Urothelium cell line (cell line): ENCODE data around the gene EXOSC2.

Experiments used
- DNase-seq: peaks from one replicate; pipeline ENCODE4 v3.0.0; 2011; ENCODE audit warnings: low spot score, mixed read lengths
- FAIRE-seq: peaks from 2 replicates; lab custom pipeline; 2011; peaks lifted over from hg19 to GRCh38; lab: Jason Lieb, UNC

The EXOSC2 gene, protein sequence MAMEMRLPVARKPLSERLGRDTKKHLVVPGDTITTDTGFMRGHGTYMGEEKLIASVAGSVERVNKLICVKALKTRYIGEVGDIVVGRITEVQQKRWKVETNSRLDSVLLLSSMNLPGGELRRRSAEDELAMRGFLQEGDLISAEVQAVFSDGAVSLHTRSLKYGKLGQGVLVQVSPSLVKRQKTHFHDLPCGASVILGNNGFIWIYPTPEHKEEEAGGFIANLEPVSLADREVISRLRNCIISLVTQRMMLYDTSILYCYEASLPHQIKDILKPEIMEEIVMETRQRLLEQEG

DNA sequence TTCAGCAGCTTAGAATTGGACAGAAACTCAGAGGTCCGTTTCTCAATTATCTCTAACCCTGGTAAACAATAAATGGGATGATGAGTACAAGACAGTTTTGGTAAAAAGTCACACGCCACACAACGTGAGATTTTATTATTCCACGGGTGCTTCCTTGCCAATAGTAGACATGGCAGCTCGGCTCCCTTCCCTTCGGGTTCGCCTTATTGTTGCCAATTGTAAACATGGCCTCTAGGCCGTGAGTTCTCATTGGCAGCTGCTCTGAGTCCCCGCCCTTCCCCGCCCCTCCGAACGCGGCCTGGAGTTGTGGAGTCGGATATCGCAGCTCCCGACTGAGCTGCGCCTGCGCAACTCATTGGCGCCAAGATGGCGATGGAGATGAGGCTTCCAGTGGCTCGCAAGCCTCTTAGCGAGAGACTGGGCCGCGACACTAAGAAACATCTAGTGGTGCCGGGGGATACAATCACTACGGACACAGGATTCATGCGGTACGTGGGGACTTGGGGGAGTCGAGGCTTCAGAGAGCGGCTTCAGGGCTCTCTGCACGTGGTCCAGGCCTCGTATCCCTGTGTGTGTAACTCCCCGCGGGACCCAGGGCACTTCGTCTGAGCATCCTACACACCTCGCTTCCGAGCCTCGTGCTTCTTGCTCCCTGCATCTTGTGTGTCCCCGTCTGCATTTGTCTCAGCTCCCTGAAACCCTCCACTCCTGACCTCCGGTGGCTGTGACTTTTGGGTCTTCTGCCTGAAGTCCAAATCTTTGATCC is at the start of gene EXOSC2:
TSS of gene EXOSC2 (plus strand) at position 355 of the 766 bp plus-strand sequence. CDS start at position 367, 12 bp downstream.
- DNase-seq (peak; percentile 97), FAIRE-seq (no peak)

- DNase-seq (no peak), FAIRE-seq (no peak)
These were observed 42.4 kb upstream of the EXOSC2 start for GRCh38 chr9:130651221-130651620.

DNA sequence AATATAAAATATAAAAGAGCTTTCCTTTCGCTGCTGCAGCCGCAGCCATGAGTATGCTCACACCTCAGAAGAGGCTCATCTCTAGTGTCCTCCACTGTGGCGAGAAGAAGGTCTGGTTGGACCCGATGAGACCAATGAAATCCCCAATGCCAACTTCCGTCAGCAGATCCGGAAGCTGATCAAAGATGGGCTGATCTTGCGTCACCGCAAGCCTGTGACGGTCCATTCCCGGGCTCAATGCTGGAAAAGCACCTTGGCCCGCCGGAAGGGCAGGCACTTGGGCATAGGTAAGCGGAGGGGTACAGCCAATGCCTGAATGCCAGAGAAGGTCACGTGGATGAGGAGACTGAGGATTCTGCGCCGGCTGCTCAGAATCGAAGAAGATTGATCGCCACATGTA is 41.8 kb upstream of the EXOSC2 start:
- FAIRE-seq (no peak), DNase-seq (no peak)

DNA sequence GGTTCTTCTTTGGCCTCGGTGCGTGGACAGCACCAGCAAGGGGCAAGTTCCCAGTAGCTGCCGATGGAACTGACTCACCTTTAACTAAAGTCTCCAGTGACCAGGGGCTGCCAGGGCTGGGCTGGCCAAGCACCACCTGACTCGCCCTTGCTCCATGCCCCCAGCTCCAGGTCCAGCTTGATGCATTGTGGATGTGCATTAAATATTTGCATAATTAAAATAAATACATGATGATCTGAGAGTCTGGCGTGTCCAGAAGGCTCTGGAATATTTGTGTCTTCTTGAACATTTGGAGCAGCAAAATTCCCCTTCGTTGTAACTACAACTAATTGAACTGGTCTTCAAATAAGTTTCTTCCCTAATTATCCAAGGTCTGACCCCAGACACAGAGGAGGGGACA is 38.7 kb upstream of the EXOSC2 start:
- no peak for FAIRE-seq
- DNase-seq = no peak

GRCh38 chr9:130658893-130659698 is 34.5 kb upstream of the EXOSC2 start:
- FAIRE-seq (no peak), DNase-seq (no peak)

DNA sequence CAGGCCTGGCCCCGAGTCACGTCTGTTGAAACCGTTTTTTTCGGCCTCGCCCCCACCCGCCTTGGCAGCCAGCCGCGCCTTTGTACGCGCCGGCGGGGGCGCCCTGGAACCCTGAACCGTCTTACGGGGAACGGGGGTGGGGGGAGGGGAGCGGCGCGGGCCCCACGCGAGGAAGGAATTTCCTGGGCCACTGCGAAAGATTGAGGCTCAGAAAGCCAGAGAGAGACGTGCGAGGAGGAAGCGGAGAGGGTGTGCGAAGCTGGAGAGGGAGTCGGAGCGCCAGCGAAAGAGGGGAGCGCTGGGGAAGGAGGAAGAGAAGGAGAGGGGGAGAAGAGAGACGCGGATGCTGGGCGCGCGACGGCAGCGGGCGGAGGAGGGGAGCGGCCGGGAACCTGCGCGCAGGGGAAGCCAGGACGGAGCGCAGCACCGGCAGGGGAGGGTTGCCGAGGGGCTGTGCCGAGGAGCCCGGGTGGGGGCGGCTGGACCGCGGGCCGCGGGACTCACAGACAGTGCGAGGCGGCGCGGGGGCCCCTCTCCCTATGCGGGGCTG is 33.8 kb upstream of the EXOSC2 start:
- FAIRE-seq = no peak
- DNase-seq = no peak

- FAIRE-seq (no peak), DNase-seq (no peak)
These were observed 33.3 kb upstream of the EXOSC2 start for GRCh38 chr9:130660326-130660682.

GRCh38 chr9:130660683-130661450 is 32.7 kb upstream of the EXOSC2 start:
- FAIRE-seq = no peak
- peak; percentile 23 for DNase-seq

GRCh38 chr9:130661451-130662098 is 32.0 kb upstream of the EXOSC2 start:
- FAIRE-seq = no peak

GRCh38 chr9:130662099-130662969 is 31.2 kb upstream of the EXOSC2 start:
- DNase-seq = no peak
- FAIRE-seq = no peak

More at GRCh38 chr9:130661451-130662098, 32.0 kb upstream of the EXOSC2 start:
- no peak for DNase-seq

DNA sequence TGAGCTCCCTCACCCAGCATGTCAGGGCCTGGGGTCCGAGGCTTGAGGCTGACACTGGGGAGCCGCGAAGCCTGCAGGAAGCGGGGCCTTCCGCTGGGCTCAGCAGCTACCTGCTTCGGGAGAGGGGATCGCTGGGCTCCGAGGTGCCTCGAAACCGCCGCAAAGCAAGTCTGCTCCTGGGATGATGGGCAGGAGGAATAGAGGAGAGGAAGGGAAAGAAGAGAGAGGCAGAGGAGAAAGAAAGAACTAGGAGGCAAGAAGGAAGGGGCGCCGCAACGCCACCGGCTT is 30.7 kb upstream of the EXOSC2 start:
- DNase-seq (no peak), FAIRE-seq (no peak)

- DNase-seq (no peak), FAIRE-seq (no peak)
These were observed 30.2 kb upstream of the EXOSC2 start for GRCh38 chr9:130663258-130663976.

DNA sequence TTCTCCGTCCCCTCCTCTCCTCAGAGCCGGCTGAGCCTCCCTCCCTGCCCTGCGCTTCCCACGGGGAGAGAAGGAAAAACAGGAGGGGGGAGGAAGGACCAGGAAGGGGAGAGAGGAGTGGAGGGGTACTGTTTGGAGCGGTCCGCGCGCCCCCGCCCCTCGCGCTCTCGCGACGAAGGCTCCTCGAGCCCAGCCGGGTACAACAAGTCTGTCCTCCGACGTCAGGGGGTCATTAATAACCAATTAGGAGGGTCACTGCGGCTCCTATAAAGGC is 29.7 kb upstream of the EXOSC2 start:
- DNase-seq (no peak), FAIRE-seq (no peak)

DNA sequence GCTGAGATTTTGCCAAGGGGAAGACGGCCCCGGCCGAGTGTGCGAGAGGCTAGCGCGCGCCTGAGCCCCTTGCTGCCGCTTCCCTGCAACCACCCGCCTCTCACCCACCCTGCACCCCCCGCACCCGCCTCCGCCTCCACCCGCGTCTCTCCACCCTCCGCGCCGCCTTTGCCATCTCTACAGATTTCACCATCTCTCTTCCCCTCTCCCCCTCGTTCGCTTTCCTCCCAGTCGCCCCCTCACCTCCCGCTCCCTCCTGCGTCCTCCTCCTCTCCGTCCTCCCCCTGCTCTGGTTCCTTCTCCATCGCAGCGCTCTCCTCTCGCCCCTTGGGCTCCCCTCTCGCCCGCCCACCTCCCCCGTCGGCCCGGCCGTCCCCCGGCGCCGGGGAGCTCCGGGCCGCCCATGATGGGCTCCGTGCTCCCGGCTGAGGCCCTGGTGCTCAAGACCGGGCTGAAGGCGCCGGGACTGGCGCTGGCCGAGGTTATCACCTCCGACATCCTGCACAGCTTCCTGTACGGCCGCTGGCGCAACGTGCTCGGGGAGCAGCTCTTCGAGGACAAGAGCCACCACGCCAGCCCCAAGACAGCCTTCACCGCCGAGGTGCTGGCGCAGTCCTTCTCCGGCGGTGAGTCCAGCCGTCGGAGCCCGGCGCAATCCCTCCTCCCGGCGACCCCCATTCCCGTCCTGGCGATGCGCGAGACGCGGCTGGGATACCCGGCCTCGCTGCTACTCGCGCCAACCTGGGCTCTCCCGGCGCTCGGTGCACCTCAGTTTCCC is 29.1 kb upstream of the EXOSC2 start, which contains the start of gene PRDM12:
TSS of gene PRDM12 (plus strand) at position 344 of the 778 bp plus-strand sequence. CDS start at position 404, 60 bp downstream.
- DNase-seq (peak; percentile 29), FAIRE-seq (no peak)

DNA sequence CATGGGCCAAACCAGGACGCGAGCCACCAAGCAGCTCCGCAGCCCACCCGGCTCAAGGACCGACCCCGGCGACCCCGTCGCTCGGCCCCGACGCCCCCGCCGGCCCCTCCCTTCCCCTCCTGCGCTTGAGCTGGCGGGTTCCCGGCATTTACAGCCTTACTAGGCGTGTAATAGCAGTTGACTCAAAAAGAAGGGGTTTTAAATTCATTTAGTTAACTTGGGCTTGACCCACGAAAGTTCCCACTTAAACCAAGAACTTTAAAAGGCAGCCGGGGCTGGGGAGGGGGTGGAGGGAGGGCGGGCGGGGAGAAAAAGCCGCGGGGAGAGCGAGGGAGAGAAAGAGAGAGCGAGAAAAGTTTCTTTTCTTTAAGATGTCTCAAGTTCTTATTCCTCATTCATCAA is 28.6 kb upstream of the EXOSC2 start:
- FAIRE-seq = no peak

GRCh38 chr9:130665431-130666392 is 27.9 kb upstream of the EXOSC2 start:
- FAIRE-seq = no peak
- no peak for DNase-seq

More for the DNA sequence above, 28.6 kb upstream of the EXOSC2 start:
- DNase-seq = no peak
